Stimulated activated CD4-positive, alpha-beta T cell treated with anti-CD3 and anti-CD28 coated beads, Interleukin-2, amount 100 ng/mL, for 4 hours (primary cell): ENCODE data around the gene GPC5.
"Not testable (repeated sequence)": the region's sequence is repeated elsewhere in the genome, so short reads cannot be mapped to it uniquely, and the experiment has no call there.

Experiments used
- DNase-seq: peaks from one replicate; pipeline ENCODE4 v3.0.0-alpha.2; 2020; ENCODE audit warnings: low read depth

Gene GPC5

GRCh38 chr13:91398413-91399188 lies at the start of gene GPC5:
Gene GPC5 (plus strand): TSS chr13:91398621.
- DNase-seq = peak; percentile 77

GRCh38 chr13:91348906-91349435 lies 49.5 kb upstream of the GPC5 start:
- peak; percentile 88 for DNase-seq

DNA sequence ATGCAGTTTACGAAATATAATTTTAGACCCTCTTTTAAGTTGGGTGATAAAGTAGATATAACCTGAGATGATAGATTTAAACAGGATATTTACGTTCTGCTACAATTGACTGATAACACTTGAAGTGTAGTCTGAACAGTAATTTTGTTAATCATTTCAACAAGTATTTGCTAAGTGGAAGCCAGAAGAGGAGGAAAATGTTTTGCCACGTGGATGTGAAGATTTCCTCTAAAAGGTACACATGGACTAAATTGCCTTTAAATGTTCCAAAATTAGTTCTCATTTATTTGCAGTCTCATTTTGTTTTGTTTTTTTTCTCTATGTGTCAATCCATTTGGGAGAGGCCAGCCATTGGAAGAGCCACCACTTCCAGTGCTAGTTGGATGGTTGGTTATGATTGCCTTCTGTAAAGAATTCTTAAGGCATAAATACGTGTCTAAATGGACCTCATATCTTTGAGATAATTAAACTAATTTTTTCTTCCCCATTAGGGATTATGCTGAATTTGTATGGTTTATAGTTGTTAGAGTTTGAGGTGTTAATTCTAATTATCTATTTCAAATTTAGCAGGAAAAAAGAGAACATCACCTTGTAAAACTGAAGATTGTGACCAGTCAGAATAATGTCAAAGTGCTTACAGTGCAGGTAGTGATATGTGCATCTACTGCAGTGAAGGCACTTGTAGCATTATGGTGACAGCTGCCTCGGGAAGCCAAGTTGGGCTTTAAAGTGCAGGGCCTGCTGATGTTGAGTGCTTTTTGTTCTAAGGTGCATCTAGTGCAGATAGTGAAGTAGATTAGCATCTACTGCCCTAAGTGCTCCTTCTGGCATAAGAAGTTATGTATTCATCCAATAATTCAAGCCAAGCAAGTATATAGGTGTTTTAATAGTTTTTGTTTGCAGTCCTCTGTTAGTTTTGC lies 48.2 kb upstream of the GPC5 start:
- no peak for DNase-seq

DNA sequence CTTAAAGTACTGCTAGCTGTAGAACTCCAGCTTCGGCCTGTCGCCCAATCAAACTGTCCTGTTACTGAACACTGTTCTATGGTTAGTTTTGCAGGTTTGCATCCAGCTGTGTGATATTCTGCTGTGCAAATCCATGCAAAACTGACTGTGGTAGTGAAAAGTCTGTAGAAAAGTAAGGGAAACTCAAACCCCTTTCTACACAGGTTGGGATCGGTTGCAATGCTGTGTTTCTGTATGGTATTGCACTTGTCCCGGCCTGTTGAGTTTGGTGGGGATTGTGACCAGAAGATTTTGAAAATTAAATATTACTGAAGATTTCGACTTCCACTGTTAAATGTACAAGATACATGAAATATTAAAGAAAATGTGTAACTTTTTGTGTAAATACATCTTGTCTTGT lies 47.3 kb upstream of the GPC5 start:
- no peak for DNase-seq

GRCh38 chr13:91351980-91352379 lies 46.4 kb upstream of the GPC5 start:
- no peak for DNase-seq

- DNase-seq = not testable (repeated sequence)
Observed at GRCh38 chr13:91352891-91353290, 45.5 kb upstream of the GPC5 start.

GRCh38 chr13:91353494-91353893 lies 44.9 kb upstream of the GPC5 start:
- DNase-seq = no peak

DNA sequence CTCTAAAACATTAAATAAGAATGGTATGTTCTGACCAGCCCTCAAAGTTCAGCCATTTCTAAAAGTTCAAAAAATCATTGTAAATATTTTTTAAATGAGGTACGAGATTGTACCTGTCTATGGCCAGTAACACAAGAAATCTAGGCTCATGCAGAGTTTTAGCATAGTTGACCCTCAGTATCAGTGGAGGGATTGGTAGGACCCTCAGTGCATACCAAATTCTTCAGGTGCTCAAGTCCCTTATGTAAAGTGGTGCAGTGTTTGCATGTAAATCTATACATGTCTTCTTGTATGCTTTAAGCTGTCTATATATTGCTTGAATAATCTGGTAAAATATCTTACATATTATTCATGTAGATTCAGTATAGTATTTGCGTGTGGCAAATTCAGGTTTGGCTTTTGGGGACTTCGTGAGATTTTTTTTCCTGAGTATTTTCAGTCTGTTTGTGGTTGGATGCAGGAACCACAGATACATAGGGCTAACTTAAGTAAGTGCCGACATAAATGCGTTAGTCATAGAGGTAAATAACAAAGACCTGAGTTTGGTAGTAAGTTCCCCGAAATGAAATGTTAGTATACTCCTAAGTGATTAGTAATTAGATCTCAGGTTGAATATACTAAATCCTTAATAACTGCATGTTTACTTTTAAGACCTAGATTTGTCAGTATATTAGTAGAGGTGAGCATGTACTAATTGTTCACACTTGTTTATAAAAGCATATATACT lies 43.2 kb upstream of the GPC5 start:
- no peak for DNase-seq

DNA sequence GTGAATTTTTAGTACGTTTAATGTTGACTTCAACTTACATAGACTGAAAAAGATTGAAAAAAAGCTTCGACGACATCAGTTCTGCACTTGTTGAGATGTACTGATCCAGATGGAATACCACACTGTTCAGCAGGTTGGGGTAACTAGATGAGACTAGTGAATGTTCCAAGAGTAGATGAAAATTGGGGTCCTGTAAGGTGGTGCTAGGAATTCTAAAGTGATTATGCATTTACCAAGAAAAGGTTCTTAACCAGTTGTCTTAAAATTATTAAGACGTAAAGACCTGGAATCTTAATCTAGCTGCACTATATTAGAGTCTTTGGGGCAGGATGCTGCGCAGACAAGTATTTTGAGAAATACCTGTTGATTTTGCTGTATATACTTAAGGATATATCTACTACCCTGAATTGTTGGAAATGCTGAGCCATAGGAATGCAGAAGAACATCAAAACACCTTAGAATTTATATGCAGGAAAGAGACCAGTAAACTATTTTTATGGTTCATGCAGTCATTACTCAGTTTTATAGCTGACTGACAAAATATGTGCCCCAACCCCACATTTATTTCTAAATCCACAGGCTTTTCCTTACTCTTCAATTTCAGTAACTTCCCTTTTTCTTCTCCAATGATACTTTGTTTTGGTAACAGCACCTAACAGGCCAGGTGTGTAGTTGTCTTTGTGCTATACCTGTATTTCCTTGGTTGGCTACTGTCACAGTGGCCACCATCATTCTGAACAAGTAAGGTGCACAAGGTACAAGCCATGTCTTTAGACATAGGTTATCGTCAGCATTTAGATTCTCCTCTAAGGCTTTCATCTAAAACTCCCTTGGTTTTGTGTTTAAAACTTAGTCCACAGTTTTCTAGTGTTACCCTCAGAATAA lies 42.4 kb upstream of the GPC5 start:
- DNase-seq = no peak

DNA sequence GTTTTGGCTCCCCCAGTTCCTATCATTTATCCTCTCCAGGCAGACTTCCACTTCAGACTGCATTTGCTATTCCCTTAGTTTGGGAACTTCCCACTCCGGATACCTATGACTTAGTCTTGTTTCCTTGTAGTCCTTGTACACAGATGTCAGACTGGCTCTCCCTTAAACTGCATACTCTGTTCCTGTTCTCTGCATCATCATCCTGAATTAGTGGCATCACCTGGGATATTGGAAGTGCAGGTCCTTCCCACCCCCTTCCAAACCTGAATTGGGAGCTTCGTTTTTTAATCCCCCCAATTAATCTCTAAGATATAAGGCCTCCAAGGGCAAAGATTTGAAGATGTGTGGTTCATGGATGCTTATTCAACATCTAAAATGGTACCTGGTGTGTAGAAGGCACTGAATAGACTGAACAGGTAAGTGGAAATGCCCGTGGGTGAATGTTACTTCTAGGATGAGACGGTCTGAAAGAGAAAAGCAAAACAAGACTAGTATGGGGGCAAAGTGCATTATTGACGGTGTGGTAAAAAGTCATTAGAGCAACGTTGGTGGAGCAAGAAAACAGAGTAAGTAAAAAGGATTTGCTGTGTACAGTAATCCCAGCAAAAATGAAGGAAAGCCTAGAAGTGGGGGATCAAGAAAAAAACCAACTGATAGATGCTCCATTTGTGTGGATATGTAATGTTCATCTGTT lies 41.4 kb upstream of the GPC5 start:
- DNase-seq = no peak

DNA sequence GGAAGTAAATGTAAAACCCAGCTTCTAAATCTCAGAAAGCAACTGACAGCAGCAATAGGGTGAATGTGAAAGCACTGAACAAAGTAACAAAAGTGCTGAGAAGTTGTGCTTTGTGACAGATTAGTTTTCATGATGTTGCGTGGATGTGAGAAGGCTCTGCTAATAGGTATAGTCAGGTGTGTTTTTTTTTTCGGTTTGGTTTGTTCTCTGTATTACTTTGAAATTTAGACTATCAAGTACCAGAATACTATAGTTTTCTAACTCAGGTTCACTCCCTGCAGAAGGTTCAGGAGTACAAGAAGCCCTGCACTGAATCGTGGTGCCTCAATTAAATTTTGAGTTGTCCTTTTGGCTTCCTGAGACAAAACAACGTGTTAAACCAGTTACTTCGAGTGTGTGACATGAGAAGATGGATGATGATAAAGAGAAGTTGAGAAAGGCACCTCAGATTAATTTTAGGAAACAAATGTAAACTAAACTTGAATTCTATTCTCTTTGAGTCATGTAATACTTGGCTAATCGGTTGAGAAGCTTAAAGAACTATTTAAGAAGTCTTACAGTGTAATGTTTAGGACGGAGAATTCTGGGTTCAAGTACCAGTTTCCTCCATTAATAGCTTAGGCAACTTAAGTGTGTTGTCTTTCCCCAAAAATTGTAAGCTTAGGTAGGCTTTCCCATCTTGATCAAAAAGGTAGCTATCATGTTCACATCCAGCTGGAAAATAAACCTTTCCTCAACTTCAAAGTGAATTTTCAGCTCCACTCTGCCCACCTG lies 40.6 kb upstream of the GPC5 start:
- no peak for DNase-seq

- no peak for DNase-seq
Observed at GRCh38 chr13:91358387-91358782, 40.0 kb upstream of the GPC5 start.

DNA sequence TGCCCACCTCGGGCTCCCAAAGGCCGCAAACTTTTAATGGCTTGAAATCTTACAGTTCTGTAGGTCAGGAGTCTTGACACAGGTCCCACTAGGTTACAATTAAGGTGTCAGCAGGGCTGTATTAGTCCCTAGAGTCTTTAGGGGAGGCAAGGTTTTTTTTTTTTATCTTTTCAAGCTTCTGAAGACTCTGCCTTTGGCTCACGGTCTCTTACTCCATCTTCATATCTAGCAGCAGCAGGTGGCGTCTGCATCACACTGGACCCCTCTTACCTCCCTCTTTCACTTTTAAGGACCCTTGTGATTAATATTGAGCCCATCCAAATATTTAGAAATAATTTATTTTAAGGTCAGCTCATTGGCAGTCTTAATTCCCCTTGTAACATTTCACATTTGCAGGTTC lies 39.3 kb upstream of the GPC5 start:
- no peak for DNase-seq

- no peak for DNase-seq
Observed at GRCh38 chr13:91359631-91360030, 38.8 kb upstream of the GPC5 start.

GRCh38 chr13:91360246-91360751 lies 38.1 kb upstream of the GPC5 start:
- DNase-seq = no peak

GRCh38 chr13:91361755-91362271 lies 36.6 kb upstream of the GPC5 start:
- DNase-seq = no peak

DNA sequence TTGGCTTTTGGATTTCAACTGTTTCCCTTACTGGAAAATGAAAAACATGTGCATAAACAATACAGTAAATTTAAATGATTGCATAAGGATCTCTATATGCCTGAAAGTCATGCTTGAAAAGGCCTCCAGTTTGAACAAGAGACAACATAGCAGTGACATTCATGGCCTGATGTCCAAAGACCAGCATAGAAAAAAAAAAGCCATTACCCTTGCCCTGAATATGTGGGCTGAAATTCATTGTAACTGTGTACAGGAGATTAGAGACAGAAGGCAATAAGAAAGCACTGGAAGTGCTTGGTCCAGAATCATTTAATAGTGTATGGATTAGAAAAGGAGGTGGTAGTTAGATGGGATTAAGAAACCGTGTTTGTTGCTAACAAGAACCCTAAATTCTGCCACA lies 35.5 kb upstream of the GPC5 start:
- DNase-seq = no peak

DNA sequence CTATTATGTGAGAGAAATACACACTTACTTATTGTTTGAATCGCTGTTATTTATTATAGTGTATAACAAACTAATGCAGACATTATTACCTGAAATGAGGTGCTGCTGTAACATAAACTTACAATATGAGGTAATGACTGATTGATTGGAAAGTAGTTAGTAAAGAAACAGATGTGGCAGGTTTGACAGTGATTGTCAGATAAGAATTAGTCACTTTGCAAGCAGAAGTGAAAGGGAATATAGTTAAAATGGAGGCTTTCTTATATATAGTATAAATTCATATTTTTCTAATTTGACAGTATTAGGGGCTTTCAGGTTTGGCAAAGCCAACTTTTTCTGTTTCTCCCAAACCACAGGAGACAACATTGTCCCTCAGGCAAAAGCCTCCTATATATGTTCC lies 30.3 kb upstream of the GPC5 start:
- DNase-seq = no peak

GRCh38 chr13:91368676-91369440 lies 29.6 kb upstream of the GPC5 start:
- DNase-seq = no peak
